IMR-90 (cell line): ENCODE data around the gene CGNL1. TPM values are rescaled to one million over a fixed set of nuclear protein-coding genes. Genes with fewer than 3 reads are reported as not detected.
A peak's percentile ranks its signal among the peaks of the same experiment; 100 is the strongest.

ENCODE experiments used
- ATAC-seq: fragments of 200-7000 bp; cut with Tn5 transposase; 2 replicates; pipeline ENCODE4 v1.9.1; 2020; ENCODE audit warnings: low read depth, mild to moderate bottlenecking, moderate library complexity
- BruUV-seq: library from RNA; stranded (reverse); fragments of 400-500 nt; replicated peaks from 2 replicates; lab custom pipeline; 2021; lab: Mats Ljungman, UMichigan
- CTCF ChIA-PET: fragments of 300-600 bp; formaldehyde crosslinking; extraction: SDS; loops from one replicate; lab custom pipeline; 2021; ENCODE audit warnings: antibody characterized with exemption; lab: Yijun Ruan, JAX
- POLR2A ChIA-PET: fragments of 300-600 bp; sonication (Branson Sonifier 250); formaldehyde crosslinking; loops from one replicate; lab custom pipeline; 2022; ENCODE audit warnings: antibody characterized with exemption; ENCODE audit not compliant: unreplicated experiment; lab: Charles Lee
- DNase-seq: peaks from one replicate; pipeline ENCODE4 v3.0.0; 2013
- H2AFZ ChIP-seq: replicated peaks from 2 replicates; pipeline ENCODE3; 2013; ENCODE audit warnings: low read length, mild to moderate bottlenecking; ENCODE audit not compliant: poor library complexity
- H2AK5ac ChIP-seq: 2 replicates; pipeline ENCODE4 v1.6.1; 2013; ENCODE audit warnings: low read depth, low read length, inconsistent platforms
- H2AK9ac ChIP-seq: replicated peaks from 2 replicates; pipeline ENCODE3; 2013; ENCODE audit warnings: mild to moderate bottlenecking, low read depth, low read length, moderate library complexity; ENCODE audit not compliant: poor library complexity
- H2BK120ac ChIP-seq: 2 replicates; pipeline ENCODE4 v1.6.1; 2013; ENCODE audit warnings: low read depth, low read length, inconsistent platforms
- H2BK15ac ChIP-seq: 3 replicates; pipeline ENCODE4 v1.6.1; 2013; ENCODE audit warnings: low read depth, low read length, inconsistent platforms
- H2BK20ac ChIP-seq: 2 replicates; pipeline ENCODE4 v1.6.1; 2013; ENCODE audit warnings: low read depth, mild to moderate bottlenecking, inconsistent platforms, low read length, moderate library complexity
- H2BK5ac ChIP-seq: 2 replicates; pipeline ENCODE4 v1.6.1; 2013; ENCODE audit warnings: mild to moderate bottlenecking, low read depth, low read length, inconsistent platforms; ENCODE audit not compliant: poor library complexity, severe bottlenecking
- H3K14ac ChIP-seq: replicated peaks from 2 replicates; pipeline ENCODE4 v1.6.1; 2013; ENCODE audit warnings: low read depth, low read length, inconsistent platforms
- H3K18ac ChIP-seq: 2 replicates; pipeline ENCODE4 v1.6.1; 2013; ENCODE audit warnings: low read depth, low read length, control low read depth
- H3K23ac ChIP-seq: 2 replicates; pipeline ENCODE4 v1.6.1; 2013; ENCODE audit warnings: low read depth, low read length, inconsistent platforms
- H3K27ac ChIP-seq: 2 replicates; pipeline ENCODE4 v1.5.1; 2013; ENCODE audit warnings: mild to moderate bottlenecking, control low read depth, low read length; ENCODE audit not compliant: insufficient read depth
- H3K27me3 ChIP-seq: 2 replicates; pipeline ENCODE4 v1.6.1; 2013; ENCODE audit warnings: low read length; ENCODE audit not compliant: control insufficient read depth, insufficient read depth
- H3K36me3 ChIP-seq: 2 replicates; pipeline ENCODE4 v1.6.1; 2013; ENCODE audit warnings: low read length, mixed read lengths; ENCODE audit not compliant: control insufficient read depth, insufficient read depth
- H3K4ac ChIP-seq: 2 replicates; pipeline ENCODE4 v1.6.1; 2013; ENCODE audit warnings: low read depth, low read length, inconsistent platforms
- H3K4me1 ChIP-seq: 2 replicates; pipeline ENCODE4 v1.6.1; 2013; ENCODE audit warnings: low read length, mixed read lengths; ENCODE audit not compliant: control insufficient read depth, insufficient read depth
- H3K4me2 ChIP-seq: 2 replicates; pipeline ENCODE4 v1.6.1; 2013; ENCODE audit warnings: low read depth, mild to moderate bottlenecking, control low read depth, low read length, moderate library complexity
- H3K4me3 ChIP-seq: 2 replicates; pipeline ENCODE4 v1.5.1; 2013; ENCODE audit warnings: low read depth, mild to moderate bottlenecking, control low read depth, low read length, moderate library complexity; ENCODE audit not compliant: insufficient read depth
- H3K56ac ChIP-seq: 2 replicates; pipeline ENCODE4 v1.6.1; 2013; ENCODE audit warnings: low read length, inconsistent platforms; ENCODE audit not compliant: insufficient read depth; ENCODE audit errors: extremely low read depth
- H3K79me1 ChIP-seq, 2 experiments: 2 replicates each; pipeline ENCODE4 v1.6.1; 2013; ENCODE audit warnings: low read length in 2 of 2, inconsistent platforms in 1 of 2, low read depth in 1 of 2
- H3K9ac ChIP-seq: 2 replicates; pipeline ENCODE4 v1.6.1; 2013; ENCODE audit warnings: low read depth, low read length, control low read depth
- H3K9me1 ChIP-seq: 2 replicates; pipeline ENCODE4 v1.6.1; 2013; ENCODE audit warnings: low read length, inconsistent platforms; ENCODE audit not compliant: insufficient read depth
- H3K9me3 ChIP-seq: 2 replicates; pipeline ENCODE4 v1.6.1; 2013; ENCODE audit warnings: low read length; ENCODE audit not compliant: control insufficient read depth, insufficient read depth
- H4K20me1 ChIP-seq: 2 replicates; pipeline ENCODE4 v1.6.1; 2013; ENCODE audit warnings: low read length, inconsistent platforms; ENCODE audit not compliant: insufficient read depth
- H4K5ac ChIP-seq: 2 replicates; pipeline ENCODE4 v1.6.1; 2013; ENCODE audit warnings: mild to moderate bottlenecking, low read depth, low read length, control low read depth
- H4K8ac ChIP-seq, 2 experiments: 2 replicates each; pipeline ENCODE4 v1.6.1; 2013; ENCODE audit warnings: low read depth in 2 of 2, low read length in 2 of 2, control low read depth in 1 of 2, inconsistent platforms in 1 of 2
- H4K91ac ChIP-seq: 2 replicates; pipeline ENCODE4 v1.6.1; 2013; ENCODE audit warnings: low read depth, low read length, inconsistent platforms; ENCODE audit not compliant: insufficient read depth
- MAFK ChIP-seq: IDR thresholded peaks from 2 replicates; pipeline ENCODE4 v1.6.1; 2012; ENCODE audit warnings: low read depth, low read length, improper control_type of control experiment
- SMC3 ChIP-seq: fragments of 150-350 bp; IDR thresholded peaks from 2 replicates; pipeline ENCODE4 v1.6.1; 2016; ENCODE audit warnings: low read depth, mild to moderate bottlenecking, antibody characterized with exemption, low read length, moderate library complexity
- WGBS, 2 experiments: methylation state at CpG; one replicate each; pipeline versions ENCODE4 v1.1.5 to v1.1.7; 2013; ENCODE audit warnings: missing lambda C conversion rate in 2 of 2; ENCODE audit not compliant: insufficient read length in 1 of 2; ENCODE audit errors: extremely low coverage in 2 of 2; 5-methylcytosine and 5-hydroxymethylcytosine counted together
- dilution Hi-C: fragments of 300-500 bp; cut with HindIII; formaldehyde crosslinking; loops from one replicate; pipeline ENCODE4 v1.14.3; 2018; ENCODE audit warnings: low sequenced_read_pairs; ENCODE audit not compliant: unreplicated experiment
- in situ Hi-C: fragments of 300-500 bp; cut with MboI; formaldehyde crosslinking; loops from 3 replicates; pipeline ENCODE4 v1.14.3; 2019; ENCODE audit warnings: low sequenced_read_pairs, inconsistent platforms, mixed read lengths
- intact Hi-C: fragments of 100-400 bp; cut with micrococcal nuclease; formaldehyde crosslinking; loops from 2 replicates; pipeline ENCODE4 v1.10.0; 2022
- polyA plus RNA-seq, 3 experiments: library from polyadenylated mRNA; depleted of rRNA; stranded (reverse); fragments of >200 nt; gene quantifications; 2 replicates each; pipeline ENCODE4 v1.2.3, GENCODE V29; 2012; ENCODE audit warnings: low replicate concordance in 1 of 3
- total RNA-seq: library from RNA; depleted of rRNA; stranded (reverse); fragments of >200 nt; gene quantifications from 2 replicates; pipeline ENCODE4 v1.2.3, GENCODE V29; 2012
- TF ChIP-seq, protein P1 (sequence below): fragments of 150-350 bp; IDR thresholded peaks from 2 replicates; pipeline ENCODE4 v1.6.1; 2017; ENCODE audit warnings: mild to moderate bottlenecking, antibody characterized with exemption, low read length, low read depth

Gene CGNL1
- total and polyA plus RNA-seq, 2 of the 4 experiments (the other 2 are of a cell fraction), result 0.07 to 0.18 TPM

DNA sequence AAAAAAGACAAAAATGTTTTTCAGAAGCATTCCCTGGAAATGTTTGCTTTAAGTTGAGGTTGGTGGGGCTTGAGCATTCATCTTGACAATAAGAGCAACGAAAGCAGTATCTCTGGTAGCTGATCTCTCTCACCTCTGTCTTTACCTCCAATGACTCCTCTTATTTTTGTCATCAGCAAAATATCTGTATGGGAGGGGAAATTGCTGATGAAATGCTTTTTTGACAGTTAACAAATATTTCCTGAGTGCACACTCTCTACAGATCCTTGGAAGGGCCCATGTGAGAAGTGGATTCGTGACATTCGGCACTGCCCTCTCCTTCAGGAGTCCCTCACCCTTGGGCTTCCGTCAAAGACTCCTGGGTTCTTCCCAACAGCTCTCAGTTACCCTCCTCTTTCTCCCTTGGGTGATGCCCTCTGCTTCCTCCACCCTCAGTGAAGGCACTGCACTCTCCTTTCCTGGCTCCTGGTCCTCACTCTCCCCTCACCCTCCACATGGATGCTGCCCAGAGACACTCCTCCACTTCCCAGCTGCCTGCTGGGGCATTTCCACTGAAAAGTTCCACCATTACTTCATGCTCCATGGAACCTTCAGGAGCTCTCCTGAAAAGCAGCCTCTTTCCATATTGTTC, 2.9 kb upstream of the CGNL1 start:
- Histone ChIP-seq H3K36me3 (no peaks in the 10 kb centered on the region), H3K27ac (no peak overlapping the region), H2BK5ac (no peak overlapping the region), H4K91ac (no peak overlapping the region), H3K4me2 (no peak overlapping the region), H3K23ac (no peak overlapping the region), H3K4me3 (no peak overlapping the region), H3K4me1 (peaks cover 3% of the 10 kb centered on the region; the same call in 1 of the 2 replicates), H2AFZ (no peak overlapping the region), H3K9ac (no peak overlapping the region), H2BK120ac (no peak overlapping the region), H2BK20ac (no peak overlapping the region), H4K8ac (no peak overlapping the region), H3K27me3 (peaks cover 48% of the 10 kb centered on the region), H3K56ac (no peak overlapping the region), H2AK5ac (no peak overlapping the region), H3K14ac (no peak overlapping the region), H3K18ac (no peak overlapping the region), H3K79me1 (no peaks in the 10 kb centered on the region), H3K9me1 (no peaks in the 10 kb centered on the region), H2AK9ac (no peak overlapping the region), H4K5ac (no peak overlapping the region), H3K4ac (no peak overlapping the region), H4K20me1 (no peaks in the 10 kb centered on the region), H3K9me3 (0 out of 2 replicates have a peak, but pooled peaks cover 2% of the 10 kb centered on the region), H2BK15ac (no peak overlapping the region)
- ChIA-PET POLR2A (no interaction called here), CTCF (no interaction called here)
- 89% methylated on average over 3 of the region's 4 CpGs; no CpG with 5 or more reads in 1 of the 2 experiments for WGBS, 2 experiments
- intact Hi-C loops (no loop called here), in situ Hi-C loops (no loop called here), dilution Hi-C loops (no loop called here)
- DNase-seq (no peak), ATAC-seq (no peak)
- TF ChIP-seq MAFK (0 out of 2 replicates have a peak, but pooled peaks have one; percentile 22), SMC3 (no peak)
- TF ChIP-seq, protein P1, sequence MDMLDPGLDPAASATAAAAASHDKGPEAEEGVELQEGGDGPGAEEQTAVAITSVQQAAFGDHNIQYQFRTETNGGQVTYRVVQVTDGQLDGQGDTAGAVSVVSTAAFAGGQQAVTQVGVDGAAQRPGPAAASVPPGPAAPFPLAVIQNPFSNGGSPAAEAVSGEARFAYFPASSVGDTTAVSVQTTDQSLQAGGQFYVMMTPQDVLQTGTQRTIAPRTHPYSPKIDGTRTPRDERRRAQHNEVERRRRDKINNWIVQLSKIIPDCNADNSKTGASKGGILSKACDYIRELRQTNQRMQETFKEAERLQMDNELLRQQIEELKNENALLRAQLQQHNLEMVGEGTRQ, result no peak
- BruUV-seq, result no TSS peak
